Measurements from ENCODE around the gene GASK1B.

GASK1B gene

GRCh38 chr4:158131027-158131426 lies 41.8 kb downstream of the GASK1B start:
- TF ChIP-seq, protein P1, sequence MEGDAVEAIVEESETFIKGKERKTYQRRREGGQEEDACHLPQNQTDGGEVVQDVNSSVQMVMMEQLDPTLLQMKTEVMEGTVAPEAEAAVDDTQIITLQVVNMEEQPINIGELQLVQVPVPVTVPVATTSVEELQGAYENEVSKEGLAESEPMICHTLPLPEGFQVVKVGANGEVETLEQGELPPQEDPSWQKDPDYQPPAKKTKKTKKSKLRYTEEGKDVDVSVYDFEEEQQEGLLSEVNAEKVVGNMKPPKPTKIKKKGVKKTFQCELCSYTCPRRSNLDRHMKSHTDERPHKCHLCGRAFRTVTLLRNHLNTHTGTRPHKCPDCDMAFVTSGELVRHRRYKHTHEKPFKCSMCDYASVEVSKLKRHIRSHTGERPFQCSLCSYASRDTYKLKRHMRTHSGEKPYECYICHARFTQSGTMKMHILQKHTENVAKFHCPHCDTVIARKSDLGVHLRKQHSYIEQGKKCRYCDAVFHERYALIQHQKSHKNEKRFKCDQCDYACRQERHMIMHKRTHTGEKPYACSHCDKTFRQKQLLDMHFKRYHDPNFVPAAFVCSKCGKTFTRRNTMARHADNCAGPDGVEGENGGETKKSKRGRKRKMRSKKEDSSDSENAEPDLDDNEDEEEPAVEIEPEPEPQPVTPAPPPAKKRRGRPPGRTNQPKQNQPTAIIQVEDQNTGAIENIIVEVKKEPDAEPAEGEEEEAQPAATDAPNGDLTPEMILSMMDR (IDR thresholded peaks at IDR 0.05; ENCODE audit: low read depth, low read length): no peak
- no peak for DNase-seq (ENCODE audit: low read depth in 2 of 2)
- H3K4me3 ChIP-seq (replicated peaks in 1 of 2; ENCODE audit: low read depth in 2 of 2, low read length in 2 of 2): no peak overlapping the region

GRCh38 chr4:158130204-158130603 lies 42.6 kb downstream of the GASK1B start:
- no peak for DNase-seq (ENCODE audit: low read depth in 2 of 2)
- TF ChIP-seq, protein P1 (IDR thresholded peaks at IDR 0.05; ENCODE audit: low read depth, low read length): no peak
- H3K4me3 ChIP-seq (replicated peaks in 1 of 2; ENCODE audit: low read depth in 2 of 2, low read length in 2 of 2): no peak overlapping the region

DNA sequence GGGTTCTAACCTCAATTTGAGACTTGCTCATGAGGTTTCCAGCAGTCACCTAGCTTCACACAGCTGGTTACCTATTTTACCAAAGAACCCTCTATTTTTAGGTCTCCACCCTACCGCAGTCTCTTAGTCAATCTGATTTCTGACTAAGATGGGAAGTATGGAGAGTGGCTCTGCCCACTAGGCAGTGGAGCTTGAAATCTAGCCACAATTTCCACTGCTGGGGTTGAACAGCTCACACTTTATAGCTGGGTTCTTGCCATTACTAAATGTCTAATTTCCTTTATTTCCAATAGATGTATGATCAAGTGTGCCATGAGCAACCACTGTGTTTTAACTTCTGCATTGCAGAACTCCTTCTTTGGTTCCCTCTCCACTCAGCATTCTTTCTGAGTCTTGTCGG lies 43.1 kb downstream of the GASK1B start:
- DNase-seq (ENCODE audit: low read depth in 2 of 2): peak in 1 of 2 donors; percentile 28
- TF ChIP-seq, protein P1 (IDR thresholded peaks at IDR 0.05; ENCODE audit: low read depth, low read length): no peak
- no peak overlapping the region for H3K4me3 ChIP-seq (replicated peaks in 1 of 2; ENCODE audit: low read depth in 2 of 2, low read length in 2 of 2)

DNA sequence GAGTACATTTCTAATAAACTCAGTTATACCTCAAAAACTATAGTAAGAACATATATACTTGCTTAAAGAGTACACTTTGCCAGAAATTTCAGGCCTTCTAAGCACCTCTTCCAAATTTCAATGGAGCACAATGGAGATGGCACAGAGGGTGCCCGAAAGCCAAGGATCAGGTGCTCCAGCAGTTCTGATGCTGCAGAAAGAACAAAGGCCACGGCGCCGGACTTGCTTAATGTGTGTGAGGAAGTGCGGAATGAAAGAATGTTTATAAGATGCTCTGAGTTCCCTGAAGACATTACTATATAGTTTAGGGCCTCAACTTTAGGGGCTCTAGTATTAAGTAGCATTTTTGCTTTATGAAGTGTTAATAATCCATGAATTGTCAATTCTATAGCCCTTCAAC lies 44.3 kb downstream of the GASK1B start:
- TF ChIP-seq, protein P1 (IDR thresholded peaks at IDR 0.05; ENCODE audit: low read depth, low read length): no peak
- no peak for DNase-seq (ENCODE audit: low read depth in 2 of 2)
- no peak overlapping the region for H3K4me3 ChIP-seq (replicated peaks in 1 of 2; ENCODE audit: low read depth in 2 of 2, low read length in 2 of 2)

DNA sequence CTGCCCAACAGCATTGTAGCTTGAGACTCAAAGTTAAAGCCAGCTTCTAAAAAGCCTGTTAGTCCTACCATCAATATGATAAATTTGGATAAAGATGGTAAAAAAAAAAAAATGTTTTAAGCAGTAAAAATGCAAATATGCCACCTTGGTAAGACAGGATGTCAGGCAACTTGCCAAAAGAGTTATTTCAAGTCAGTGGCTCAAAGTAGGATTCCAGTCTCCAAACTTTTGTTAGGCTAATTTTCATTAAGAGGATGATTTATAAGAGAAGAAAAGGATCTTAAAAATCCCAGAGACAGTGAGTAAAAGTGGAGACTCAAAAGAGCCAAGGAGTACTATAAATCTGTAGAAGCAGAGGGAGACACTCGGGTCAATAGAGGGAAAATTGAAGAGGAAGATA lies 47.5 kb downstream of the GASK1B start:
- DNase-seq (ENCODE audit: low read depth in 2 of 2): no peak
- TF ChIP-seq, protein P1 (IDR thresholded peaks at IDR 0.05; ENCODE audit: low read depth, low read length): no peak
- H3K4me3 ChIP-seq (replicated peaks in 1 of 2; ENCODE audit: low read depth in 2 of 2, low read length in 2 of 2): no peak overlapping the region

All from cardiac fibroblast (primary cell).